GM19452 (cell line): Measurements from ENCODE around the gene ZNF695.
"Not testable (repeated sequence)": the region's sequence is repeated elsewhere in the genome, so short reads cannot be mapped to it uniquely, and the experiment has no call there.

ENCODE experiments used
- ATAC-seq: cut with Tn5 transposase; IDR thresholded peaks from one replicate; pipeline ENCODE4 v1.9.1; 2021; ENCODE audit not compliant: unreplicated experiment

ZNF695 gene

DNA sequence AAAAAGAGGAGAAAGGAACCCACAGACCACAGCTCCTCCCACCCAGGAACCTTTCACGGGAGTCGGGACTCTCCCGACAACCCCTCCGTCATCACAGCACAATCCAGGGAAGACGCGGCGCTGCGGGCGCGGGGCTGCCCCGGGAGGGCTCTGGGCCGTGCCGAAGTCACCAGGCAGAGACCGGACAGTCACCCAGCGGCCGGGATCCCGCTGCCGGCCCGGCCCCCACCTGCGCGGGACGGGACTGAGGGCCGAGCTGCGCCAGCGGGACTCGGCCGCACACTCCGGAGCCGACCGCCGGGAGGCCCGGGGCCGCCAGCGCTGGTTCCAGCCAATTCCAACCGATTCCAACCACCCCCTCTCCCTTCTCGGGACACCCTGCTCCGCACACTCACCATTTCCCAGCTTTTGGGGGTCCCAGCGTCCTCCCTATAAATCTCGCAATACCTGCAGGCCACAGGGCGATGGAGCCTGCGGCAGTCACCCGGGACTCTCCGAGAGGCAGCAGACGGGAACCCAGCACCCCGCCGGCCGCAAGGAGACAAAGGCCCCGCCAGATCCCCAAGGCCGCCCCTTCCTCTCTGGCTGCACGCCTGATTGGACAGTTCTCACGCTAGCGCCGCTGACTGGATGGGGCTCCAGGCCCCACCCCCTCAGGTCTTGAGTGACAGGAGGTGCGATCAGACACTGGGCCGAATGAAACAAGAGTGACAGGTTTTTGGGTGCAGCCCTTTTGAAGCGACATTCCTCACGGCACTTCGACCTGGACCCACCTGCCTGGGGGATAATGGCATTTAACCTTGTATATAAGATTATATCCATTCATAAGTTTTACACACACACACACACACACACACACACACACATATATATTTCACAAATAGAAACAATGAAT lies at the start of gene ZNF695:
Gene ZNF695, minus strand, starts transcription at position 547 of the 895 bp plus-strand sequence. Its CDS starts 149 bp downstream, at position 398.
- peak; percentile 99 for ATAC-seq

DNA sequence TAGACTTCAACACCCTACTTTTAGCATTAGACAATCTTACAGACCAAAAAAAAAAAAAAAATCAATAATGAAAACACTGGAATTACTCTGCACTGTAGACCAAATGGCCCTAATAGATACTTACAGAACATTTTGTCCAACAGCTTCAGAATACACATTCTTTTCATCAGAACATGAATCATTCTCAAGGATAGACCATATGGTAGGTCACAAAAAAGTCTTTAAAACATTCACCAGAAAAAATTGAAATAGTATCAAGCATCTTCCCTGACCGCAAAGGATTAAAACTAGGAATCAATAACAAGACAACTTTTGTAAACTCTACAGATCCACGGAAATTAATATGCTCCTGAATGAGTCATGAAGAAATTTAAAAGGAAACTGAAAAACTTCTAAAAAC lies 48.2 kb upstream of the ZNF695 start:
- ATAC-seq, result no peak

DNA sequence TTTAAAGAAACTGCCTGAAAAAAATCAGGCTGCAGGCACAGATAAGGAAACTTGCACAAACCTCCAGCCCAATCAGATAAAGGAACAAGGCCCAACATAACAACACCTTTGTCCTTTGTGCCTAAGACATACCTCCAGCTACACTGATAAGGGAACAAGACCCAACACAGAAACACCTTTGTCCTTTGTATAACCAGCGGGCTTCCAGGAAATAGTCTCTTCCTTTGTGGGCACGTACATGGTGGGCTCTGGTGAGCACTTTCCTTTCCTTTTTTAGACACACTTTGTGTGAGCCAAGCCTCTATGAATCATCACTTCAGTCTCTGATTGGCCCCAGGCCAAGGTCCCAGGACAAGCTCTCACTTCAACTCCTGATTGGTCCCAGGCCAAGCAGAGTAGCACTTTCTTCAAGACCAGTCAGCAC lies 47.1 kb upstream of the ZNF695 start:
- ATAC-seq, result no peak

DNA sequence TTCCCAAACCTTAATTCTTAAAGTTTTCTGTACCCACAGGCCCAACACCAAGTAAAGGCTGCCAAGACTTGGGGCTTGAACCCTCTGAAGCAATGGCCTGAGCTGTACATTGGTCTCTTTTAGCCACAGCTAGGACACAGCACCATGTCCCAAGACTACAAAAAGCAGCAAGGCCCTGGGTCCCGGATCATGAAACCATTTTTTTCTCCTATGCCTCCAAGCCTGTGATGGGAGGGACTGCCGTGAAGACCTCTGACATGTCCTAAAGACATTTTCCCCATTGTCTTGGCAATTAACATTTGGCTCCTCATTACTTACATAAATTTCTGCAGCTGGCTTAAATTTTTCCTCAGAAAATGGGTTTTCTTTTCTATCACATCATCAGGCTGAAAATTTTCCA lies 39.8 kb upstream of the ZNF695 start:
- no peak for ATAC-seq

GRCh38 chr1:247047260-247047659 lies 39.4 kb upstream of the ZNF695 start:
- ATAC-seq, result no peak

DNA sequence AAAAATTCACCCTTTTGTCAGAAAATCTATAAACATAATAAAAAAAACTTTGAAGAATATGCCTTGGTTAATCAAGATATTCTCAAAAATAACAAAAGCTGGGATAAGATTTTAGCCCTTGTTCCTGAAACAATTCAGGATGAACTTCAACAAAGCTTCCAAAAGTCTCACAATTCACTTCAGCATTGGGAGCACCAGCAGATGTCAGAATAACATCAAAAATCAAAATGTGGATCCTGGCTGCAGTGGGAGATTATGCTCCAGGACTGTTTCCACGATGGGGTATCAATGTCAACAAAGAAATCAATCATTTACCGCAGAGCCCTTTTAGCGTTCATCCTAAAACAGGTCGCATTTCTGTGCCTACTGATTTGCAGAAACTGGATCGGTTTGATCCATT lies 35.5 kb upstream of the ZNF695 start:
- no peak for ATAC-seq

GRCh38 chr1:247037511-247038320 lies 29.9 kb upstream of the ZNF695 start:
- no peak for ATAC-seq

DNA sequence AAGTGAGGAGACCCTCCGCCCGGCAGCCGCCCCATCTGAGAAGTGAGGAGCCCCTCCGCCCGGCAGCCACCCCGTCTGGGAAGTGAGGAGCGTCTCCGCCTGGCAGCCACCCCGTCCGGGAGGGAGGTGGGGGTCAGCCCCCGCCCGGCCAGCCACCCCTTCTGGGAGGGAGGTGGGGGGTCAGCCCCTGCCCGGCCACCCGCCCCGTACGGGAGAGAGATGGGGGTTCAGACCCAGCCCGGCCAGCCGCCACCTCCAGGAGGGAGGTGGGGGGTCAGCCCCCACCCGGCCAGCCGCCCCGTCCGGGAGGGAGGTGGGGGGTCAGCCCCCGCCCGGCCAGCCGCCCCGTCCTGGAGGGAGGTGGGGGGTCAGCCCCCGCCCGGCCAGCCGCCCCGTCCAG lies 24.4 kb upstream of the ZNF695 start:
- ATAC-seq, result not testable (repeated sequence)

DNA sequence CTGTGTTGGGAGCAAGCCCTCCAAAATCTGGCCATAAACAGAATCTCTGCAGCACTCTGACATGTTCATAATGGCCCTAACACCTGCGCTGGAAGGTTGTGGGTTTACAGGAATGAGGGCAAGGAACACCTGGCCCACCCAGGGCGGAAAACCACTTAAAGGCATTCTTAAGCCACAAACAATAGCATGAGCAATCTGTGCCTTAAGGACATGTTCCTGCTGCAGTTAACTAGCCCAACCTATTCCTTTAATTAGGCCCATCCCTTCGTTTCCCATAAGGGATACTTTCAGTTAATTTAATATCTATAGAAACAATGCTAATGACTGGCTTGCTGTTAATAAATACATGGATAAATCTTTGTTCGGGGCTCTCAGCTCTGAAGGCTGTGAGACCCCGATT lies 16.8 kb upstream of the ZNF695 start:
- not testable (repeated sequence) for ATAC-seq

DNA sequence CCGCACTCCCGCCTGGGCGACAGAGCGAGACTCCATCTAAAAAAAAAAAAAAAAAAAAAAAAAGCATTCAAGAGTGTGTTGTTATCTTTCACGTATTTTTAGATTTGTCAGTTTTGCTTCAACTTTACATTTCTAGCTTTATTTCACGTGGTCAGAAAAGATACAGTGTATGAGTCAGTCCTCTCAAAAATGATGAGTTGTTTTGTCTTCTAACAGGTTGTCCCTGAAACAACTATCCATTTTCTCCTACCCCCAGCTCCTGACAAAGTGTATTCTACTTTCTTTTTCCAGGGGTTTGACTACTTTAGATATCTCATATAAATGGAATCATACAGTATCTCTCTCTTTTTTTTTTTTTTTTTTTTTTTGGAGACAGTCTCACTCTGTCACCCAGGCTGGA lies 5.5 kb upstream of the ZNF695 start:
- ATAC-seq, result no peak

DNA sequence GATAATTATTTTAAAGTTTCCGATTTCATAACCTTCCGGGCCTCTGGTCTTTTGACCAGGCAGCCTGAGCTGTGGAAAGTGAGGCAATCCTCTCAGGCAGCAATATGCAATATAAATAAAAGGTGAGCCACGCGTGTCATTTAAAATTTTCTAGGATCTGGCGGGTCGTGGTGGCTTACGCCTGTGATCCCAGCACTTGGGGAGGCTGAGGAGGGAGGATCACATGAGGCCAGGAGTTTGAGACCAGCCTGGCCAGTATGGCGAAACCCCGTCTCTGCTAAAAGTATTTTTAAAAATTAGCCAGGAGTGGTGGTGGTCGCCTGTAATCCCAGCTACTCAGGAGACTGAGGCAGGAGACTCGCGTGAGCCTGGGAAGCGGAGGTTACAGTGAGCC lies 546 bp upstream of the ZNF695 start:
- no peak for ATAC-seq

DNA sequence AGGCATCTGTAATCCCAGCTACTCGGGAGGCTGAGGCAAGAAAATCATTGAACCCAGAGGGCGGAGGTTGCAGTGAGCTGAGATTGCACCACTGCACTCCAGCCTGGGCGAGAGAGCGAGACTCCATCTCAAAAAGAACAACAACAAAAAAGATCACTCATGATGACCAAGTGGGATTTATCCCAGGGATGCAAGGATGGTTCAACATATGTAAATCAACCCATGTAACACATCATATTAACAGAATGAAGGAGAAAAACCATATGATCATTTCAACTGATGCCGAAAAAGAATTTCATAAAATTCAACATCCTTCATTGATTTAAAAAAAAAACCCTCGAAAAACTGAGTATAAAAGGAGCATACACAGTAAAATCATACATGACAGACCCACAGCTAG lies 3.8 kb downstream of the ZNF695 start:
- ATAC-seq, result not testable (repeated sequence)

- no peak for ATAC-seq
Measured at GRCh38 chr1:246989901-246990300, 18.0 kb downstream of the ZNF695 start.

DNA sequence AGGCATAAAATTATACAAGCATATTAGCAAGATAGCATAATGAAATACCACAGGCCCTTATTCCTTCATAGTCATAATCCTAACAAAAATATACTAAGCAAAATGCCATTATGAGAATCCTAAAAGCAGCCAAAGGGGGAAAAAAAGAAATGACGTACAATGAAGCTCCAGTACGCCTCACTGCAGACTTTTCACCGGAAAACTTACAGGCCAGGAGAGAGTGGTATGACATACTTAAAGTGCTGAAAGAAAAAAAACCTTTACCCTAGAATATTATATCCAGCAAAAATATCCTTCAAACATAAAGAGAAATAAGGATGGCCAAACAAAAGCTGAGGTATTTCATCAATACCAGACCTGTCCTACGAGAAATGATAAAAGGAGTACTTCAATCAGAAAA lies 19.5 kb downstream of the ZNF695 start:
- ATAC-seq, result no peak

- no peak for ATAC-seq
Measured at GRCh38 chr1:246987083-246987690, 20.7 kb downstream of the ZNF695 start.

DNA sequence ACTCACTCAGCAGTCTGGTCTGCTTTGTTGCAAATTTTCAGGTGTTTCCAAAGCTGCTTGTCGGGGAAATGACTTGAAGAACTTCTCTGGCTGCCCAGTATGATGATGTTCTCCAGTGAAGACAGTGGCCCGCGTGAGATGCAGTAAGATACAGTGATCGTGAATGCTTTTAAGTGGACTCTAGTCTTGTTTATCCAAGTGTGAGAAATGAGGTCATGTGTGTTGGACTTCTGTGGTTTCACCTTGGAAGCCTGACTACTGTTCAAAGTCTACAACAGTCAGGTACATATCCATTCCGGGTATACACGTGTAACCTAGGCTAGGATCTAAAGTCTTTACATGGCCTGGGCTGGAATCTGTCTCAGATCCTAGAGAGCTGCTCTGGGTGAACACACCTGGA lies 29.1 kb downstream of the ZNF695 start:
- ATAC-seq, result no peak

DNA sequence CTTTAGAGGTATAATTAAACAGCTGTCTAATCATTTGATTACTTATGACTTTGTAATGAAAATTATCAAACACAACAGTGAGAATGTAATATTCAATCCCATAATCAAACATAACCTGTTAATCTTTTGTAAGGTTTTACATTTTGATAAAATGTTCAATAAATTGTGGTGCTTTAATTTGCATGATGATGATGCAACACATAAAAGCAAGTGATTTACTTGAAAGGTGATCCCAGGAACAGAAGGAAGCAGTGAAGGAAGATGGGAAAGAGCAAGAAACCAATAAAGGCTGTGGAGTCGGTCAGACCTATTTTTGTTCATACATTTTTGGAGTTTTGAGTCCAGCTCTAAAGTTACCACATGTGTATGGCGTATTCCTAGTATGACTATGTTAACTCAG lies 29.6 kb downstream of the ZNF695 start:
- ATAC-seq, result no peak

DNA sequence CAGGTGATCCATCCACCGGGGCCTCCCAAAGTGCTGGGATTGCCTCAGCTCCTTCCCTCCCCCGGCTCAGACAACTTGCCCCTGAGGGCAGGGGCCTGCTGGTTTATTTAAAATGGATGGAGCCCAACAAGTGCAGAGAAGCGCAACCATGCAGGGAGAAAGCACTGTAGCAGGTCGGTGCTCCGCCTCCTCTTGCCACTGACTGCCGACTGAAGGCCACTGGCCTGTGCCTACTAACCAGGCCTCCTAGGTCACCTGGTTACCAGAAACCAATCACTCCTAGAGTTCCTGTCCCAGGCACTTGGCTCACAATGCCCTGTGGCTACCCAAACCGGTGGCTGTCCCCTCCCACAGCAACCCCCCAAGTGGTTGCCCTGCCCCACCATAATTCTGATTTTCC lies 35.9 kb downstream of the ZNF695 start:
- no peak for ATAC-seq

- no peak for ATAC-seq
Measured at GRCh38 chr1:246971090-246971721, 36.7 kb downstream of the ZNF695 start.

DNA sequence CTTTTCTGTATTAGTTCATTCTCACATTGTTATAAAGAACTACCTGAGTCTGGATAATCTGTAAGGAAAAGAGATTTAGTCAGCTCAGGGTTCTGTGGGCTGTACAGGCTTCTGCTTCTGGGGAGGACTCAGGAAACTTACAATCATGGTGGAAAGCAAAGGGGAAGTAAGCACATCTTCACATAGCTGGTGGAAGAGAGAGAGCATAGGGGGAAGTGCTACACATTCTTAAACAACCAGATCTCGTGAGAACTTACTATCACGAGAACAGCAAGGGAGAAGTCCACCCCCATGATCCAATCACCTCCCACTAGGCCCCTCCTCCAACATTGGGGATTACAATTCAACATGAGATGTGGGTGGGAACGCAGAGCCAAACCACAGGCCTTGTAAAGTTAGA lies 38.2 kb downstream of the ZNF695 start:
- no peak for ATAC-seq

DNA sequence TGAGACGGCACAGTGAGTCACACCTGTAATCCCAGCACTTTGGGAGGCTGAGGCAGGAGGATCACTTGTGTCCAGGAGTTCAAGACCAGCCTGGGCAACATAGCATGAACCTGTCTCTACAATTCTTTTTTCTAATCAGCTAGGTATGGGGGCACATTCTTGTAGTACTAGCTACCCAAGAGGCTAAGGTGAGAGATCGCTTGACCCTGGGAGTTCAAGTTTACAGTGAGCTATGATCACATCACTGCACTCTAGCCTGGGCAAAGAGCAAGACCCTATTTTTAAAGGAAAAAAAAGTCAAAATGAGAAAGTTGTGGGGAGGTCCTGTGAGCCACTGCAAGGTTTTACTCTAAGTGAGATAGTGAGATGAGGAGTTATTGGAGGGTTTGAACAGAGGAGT lies 41.4 kb downstream of the ZNF695 start:
- no peak for ATAC-seq
